SK-N-SH (cell line): ENCODE measurements around the gene SNRNP25. TPM values are rescaled to one million over a fixed set of nuclear protein-coding genes. Genes with fewer than 3 reads are reported as not detected.

Source experiments
- CTCF ChIA-PET: fragments of 300-600, 350-600 bp; formaldehyde crosslinking; extraction: SDS; loops from one replicate; lab custom pipeline; 2021; lab: Yijun Ruan, JAX
- POLR2A ChIA-PET: fragments of 350-600 bp; sonication (Branson Sonifier 250); formaldehyde crosslinking; extraction: SDS; loops from one replicate; lab custom pipeline; 2020; ENCODE audit warnings: antibody characterized with exemption, inconsistent platforms; lab: Yijun Ruan, JAX
- DNase-seq: peaks from one replicate; pipeline ENCODE4 v3.0.0; 2012
- H2AFZ ChIP-seq: fragments of 200-600 bp; sonication (generic); 2 replicates; pipeline ENCODE4 v1.8.1; 2016; ENCODE audit warnings: antibody characterized with exemption, mild to moderate bottlenecking, low read depth
- H3F3A ChIP-seq: fragments of 200-600 bp; sonication (generic); replicated peaks from 2 replicates; pipeline ENCODE3; 2016; ENCODE audit warnings: antibody characterized with exemption, mild to moderate bottlenecking; ENCODE audit not compliant: insufficient read depth
- H3K27ac ChIP-seq, 2 experiments: fragments of 200-500 bp in 1 of 2; fragments of 200-600 bp in 1 of 2; sonication (Bioruptor generic) in 1 of 2; sonication (generic), shearing (Covaris generic) in 1 of 2; 2 replicates each; pipeline versions ENCODE4 v1.5.1 to v1.6.1; 2014 to 2016; ENCODE audit warnings: low read depth in 2 of 2, inconsistent platforms in 1 of 2, low read length in 1 of 2, mild to moderate bottlenecking in 1 of 2, mixed read lengths in 1 of 2
- H3K27me3 ChIP-seq: fragments of 200-600 bp; sonication (generic), shearing (Covaris generic); 2 replicates; pipeline ENCODE4 v1.6.1; 2016; ENCODE audit warnings: mixed run types; ENCODE audit not compliant: insufficient read depth
- H3K36me3 ChIP-seq, 2 experiments: fragments of 200-500 bp in 1 of 2; fragments of 200-600 bp in 1 of 2; sonication (Bioruptor generic) in 1 of 2; sonication (generic) in 1 of 2; replicated peaks in 1 of 2; 2 replicates each; pipeline versions ENCODE3 to v1.5.1; 2014 to 2016; ENCODE audit warnings: low read length in 1 of 2, mild to moderate bottlenecking in 1 of 2; ENCODE audit not compliant: insufficient read depth in 2 of 2, control insufficient read depth in 1 of 2
- H3K4me1 ChIP-seq, 2 experiments: fragments of 200-500 bp in 1 of 2; fragments of 200-600 bp in 1 of 2; sonication (Bioruptor generic) in 1 of 2; sonication (generic), shearing (Covaris generic) in 1 of 2; 2 replicates each; pipeline versions ENCODE4 v1.5.1 to v1.6.1; 2014 to 2016; ENCODE audit warnings: low read depth in 1 of 2, low read length in 1 of 2, mixed run types in 1 of 2; ENCODE audit not compliant: insufficient read depth in 2 of 2, control insufficient read depth in 1 of 2
- H3K4me2 ChIP-seq: fragments of 200-600 bp; sonication (generic), shearing (Covaris generic); 2 replicates; pipeline ENCODE4 v1.6.1; 2017; ENCODE audit warnings: mixed run types
- H3K4me3 ChIP-seq, 2 experiments: fragments of 200-500 bp in 1 of 2; fragments of 200-600 bp in 1 of 2; sonication (Bioruptor generic) in 1 of 2; sonication (generic), shearing (Covaris generic) in 1 of 2; 2 replicates each; pipeline versions ENCODE4 v1.5.1 to v1.8.1; 2014 to 2016; ENCODE audit warnings: low read depth in 2 of 2, inconsistent platforms in 1 of 2, low read length in 1 of 2, mild to moderate bottlenecking in 1 of 2, mixed read lengths in 1 of 2, moderate library complexity in 1 of 2
- H3K79me2 ChIP-seq: fragments of 200-600 bp; sonication (generic); 2 replicates; pipeline ENCODE4 v1.8.1; 2017; ENCODE audit warnings: mild to moderate bottlenecking; ENCODE audit not compliant: insufficient read depth
- H3K9ac ChIP-seq: fragments of 200-600 bp; sonication (generic); 2 replicates; pipeline ENCODE4 v1.6.1; 2017; ENCODE audit warnings: mixed run types
- H3K9me2 ChIP-seq: fragments of 200-600 bp; sonication (generic); 2 replicates; pipeline ENCODE4 v1.6.1; 2017; ENCODE audit warnings: mixed run types
- H3K9me3 ChIP-seq: fragments of 200-600 bp; sonication (generic); 2 replicates; pipeline ENCODE4 v1.6.1; 2017; ENCODE audit warnings: mixed run types, mild to moderate bottlenecking, moderate library complexity
- H4K20me1 ChIP-seq: fragments of 200-600 bp; sonication (generic); 2 replicates; pipeline ENCODE4 v1.6.1; 2017; ENCODE audit warnings: mild to moderate bottlenecking, mixed run types; ENCODE audit not compliant: insufficient read depth
- CTCF ChIP-seq: fragments of 200-600 bp; sonication (generic); IDR thresholded peaks from 2 replicates; pipeline ENCODE4 v1.6.1; 2017; ENCODE audit warnings: antibody characterized with exemption, mild to moderate bottlenecking, moderate library complexity
- ELF1 ChIP-seq: IDR thresholded peaks from 2 replicates; pipeline ENCODE4 v1.4.0; 2012
- EP300 ChIP-seq, 2 experiments: IDR thresholded peaks; 2 replicates each; pipeline versions ENCODE4 v1.4.0 to v1.6.1; 2012; ENCODE audit warnings: borderline replicate concordance in 1 of 2, low read depth in 1 of 2, low read length in 1 of 2
- FOSL2 ChIP-seq: IDR thresholded peaks from 2 replicates; pipeline ENCODE4 v1.4.0; 2012; ENCODE audit warnings: low read depth, mild to moderate bottlenecking, moderate library complexity, borderline replicate concordance
- FOXJ3 ChIP-seq: sonication (generic); formaldehyde crosslinking; IDR thresholded peaks from 2 replicates; pipeline ENCODE4 v1.5.1; 2020; ENCODE audit warnings: mild to moderate bottlenecking, missing genetic modification reagents
- GATA2 ChIP-seq: sonication (generic); formaldehyde crosslinking; IDR thresholded peaks from 2 replicates; pipeline ENCODE4 v1.5.0; 2020; ENCODE audit warnings: mild to moderate bottlenecking, missing genetic modification reagents
- JUND ChIP-seq: IDR thresholded peaks from 2 replicates; pipeline ENCODE4 v1.4.0; 2012
- MEF2A ChIP-seq: IDR thresholded peaks from 2 replicates; pipeline ENCODE4 v1.4.0; 2012; ENCODE audit warnings: low read depth, borderline replicate concordance
- NFIC ChIP-seq: IDR thresholded peaks from 2 replicates; pipeline ENCODE4 v1.4.0; 2012; ENCODE audit warnings: borderline replicate concordance
- NRF1 ChIP-seq: IDR thresholded peaks from 2 replicates; pipeline ENCODE4 v1.6.1; 2012; ENCODE audit warnings: low read depth, mild to moderate bottlenecking, low read length
- REST ChIP-seq: IDR thresholded peaks from 2 replicates; pipeline ENCODE4 v1.6.1; 2012; ENCODE audit warnings: mild to moderate bottlenecking, low read depth, low read length, moderate library complexity
- RFX5 ChIP-seq: IDR thresholded peaks from 2 replicates; pipeline ENCODE4 v1.6.1; 2012; ENCODE audit warnings: mild to moderate bottlenecking, improper control_type of control experiment, low read length
- RXRA ChIP-seq: IDR thresholded peaks from 2 replicates; pipeline ENCODE4 v1.4.0; 2012; ENCODE audit warnings: low read depth, mild to moderate bottlenecking, borderline replicate concordance
- TEAD4 ChIP-seq: IDR thresholded peaks from 2 replicates; pipeline ENCODE4 v1.4.0; 2012; ENCODE audit warnings: mild to moderate bottlenecking, borderline replicate concordance; ENCODE audit not compliant: insufficient read depth
- USF2 ChIP-seq: fragments of 150-350 bp; IDR thresholded peaks from 2 replicates; pipeline ENCODE4 v1.6.1; 2017; ENCODE audit warnings: antibody characterized with exemption, low read length, low read depth, borderline replicate concordance
- YY1 ChIP-seq: IDR thresholded peaks from 2 replicates; pipeline ENCODE4 v1.4.0; 2012; ENCODE audit warnings: low read depth, mild to moderate bottlenecking
- WGBS: methylation state at CpG from one replicate; pipeline ENCODE4 v1.1.6; 2017; ENCODE audit warnings: low lambda C conversion rate; 5-methylcytosine and 5-hydroxymethylcytosine counted together
- polyA plus RNA-seq, 3 experiments: library from polyadenylated mRNA; depleted of rRNA; stranded (reverse); fragments of >200 nt; gene quantifications; 2 replicates each; pipeline ENCODE4 v1.2.3, GENCODE V29; 2012

Gene SNRNP25
- polyA plus RNA-seq, 1 of the 3 experiments (the other 2 are of a cell fraction), result 73.4 TPM

- Histone ChIP-seq H4K20me1 (peaks cover 5% of the 10 kb centered on the region; the same call in 1 of the 2 replicates), H3K4me1 (peaks cover 0 to 11% of the 10 kb centered on the region in 2 experiments; a peak in 1 of 4 replicates), H3K9me2 (no peaks in the 10 kb centered on the region), H3K4me3 (no peak overlapping the region), H3K36me3 (peaks cover 0 to 25% of the 10 kb centered on the region in 2 experiments), H3K4me2 (no peak overlapping the region), H3K27me3 (no peaks in the 10 kb centered on the region), H3K9ac (no peak overlapping the region), H2AFZ (no peak overlapping the region), H3K9me3 (no peaks in the 10 kb centered on the region), H3F3A (peaks cover under 1% of the 10 kb centered on the region), H3K27ac (no peak overlapping the region), H3K79me2 (no peaks in the 10 kb centered on the region)
- POLR2A ChIA-PET, result interaction anchor here (1.6 kb wide), 1 partner anchor 12 kb away, joined by 5 read pairs; no protein-coding TSS in a partner anchor
- WGBS, result 91% methylated on average over 9 of the region's 9 CpGs
- CTCF ChIA-PET, result interaction anchor here (0.8 to 27.8 kb wide), 5 partner anchors 13 to 89 kb away, joined by 3 to 793 read pairs (median 5); partner anchors contain the start of genes HBQ1 and RHBDF1
- DNase-seq, result no peak
- TF ChIP-seq FOXJ3, result no peak
- TF ChIP-seq RXRA, result no peak
- no peak for TF ChIP-seq GATA2 (CRISPR knock-in tag)
- TF ChIP-seq EP300 (IDR thresholded peaks at IDR 0.05; ENCODE audit: borderline replicate concordance in 1 of 2, low read depth in 1 of 2, low read length in 1 of 2), result no peak
- no peak for TF ChIP-seq MEF2A
- TF ChIP-seq FOSL2, result no peak
- no peak for TF ChIP-seq REST
- TF ChIP-seq RFX5, result no peak
- no peak for TF ChIP-seq CTCF
- no peak for TF ChIP-seq TEAD4
- TF ChIP-seq JUND, result no peak
- TF ChIP-seq USF2, result no peak
- TF ChIP-seq NFIC, result no peak
- no peak for TF ChIP-seq YY1
- no peak for TF ChIP-seq ELF1
- no peak for TF ChIP-seq NRF1
These were observed 37.9 kb downstream of the SNRNP25 start for GRCh38 chr16:91484-91883.
